Ishikawa (cell line): Measurements from ENCODE around the gene MVK.

Experiments
- CEBPB ChIP-seq: IDR thresholded peaks from 2 replicates; pipeline ENCODE4 v1.6.1; 2012
- CREB1 ChIP-seq: IDR thresholded peaks from 2 replicates; pipeline ENCODE4 v1.6.1; 2012; ENCODE audit warnings: low read depth
- EGR1 ChIP-seq: IDR thresholded peaks from 2 replicates; pipeline ENCODE4 v1.6.1; 2012
- EP300 ChIP-seq: IDR thresholded peaks from 2 replicates; pipeline ENCODE4 v1.6.1; 2012; ENCODE audit warnings: borderline replicate concordance
- FOXM1 ChIP-seq: IDR thresholded peaks from 2 replicates; pipeline ENCODE4 v1.6.1; 2012; ENCODE audit warnings: low read depth, borderline replicate concordance
- MAX ChIP-seq: IDR thresholded peaks from 2 replicates; pipeline ENCODE4 v1.6.1; 2012
- NFIC ChIP-seq: IDR thresholded peaks from 2 replicates; pipeline ENCODE4 v1.6.1; 2012
- RAD21 ChIP-seq: IDR thresholded peaks from 2 replicates; pipeline ENCODE4 v1.6.1; 2012; ENCODE audit warnings: low read depth
- REST ChIP-seq: IDR thresholded peaks from 2 replicates; pipeline ENCODE4 v1.6.1; 2012; ENCODE audit warnings: low read depth, mild to moderate bottlenecking
- TAF1 ChIP-seq: IDR thresholded peaks from 2 replicates; pipeline ENCODE4 v1.6.1; 2012; ENCODE audit warnings: low read depth, mild to moderate bottlenecking
- TCF12 ChIP-seq: IDR thresholded peaks from 2 replicates; pipeline ENCODE4 v1.6.1; 2012; ENCODE audit warnings: low read depth
- TEAD4 ChIP-seq: IDR thresholded peaks from 2 replicates; pipeline ENCODE4 v1.6.1; 2012
- USF1 ChIP-seq: IDR thresholded peaks from 2 replicates; pipeline ENCODE4 v1.6.1; 2012
- YY1 ChIP-seq: IDR thresholded peaks from 2 replicates; pipeline ENCODE4 v1.6.1; 2012; ENCODE audit warnings: low read depth
- ZBTB7A ChIP-seq: IDR thresholded peaks from 2 replicates; pipeline ENCODE4 v1.6.1; 2012; ENCODE audit warnings: low read depth

MVK gene

GRCh38 chr12:109575683-109576082, 2.1 kb downstream of the MVK start:
- TF ChIP-seq NFIC (no peak), REST (no peak), EGR1 (no peak), ZBTB7A (no peak), TAF1 (no peak), FOXM1 (no peak), RAD21 (no peak), TEAD4 (no peak), CREB1 (no peak), MAX (no peak), CEBPB (no peak), TCF12 (no peak), EP300 (no peak), USF1 (no peak), YY1 (no peak)

- TF ChIP-seq CREB1 (no peak), YY1 (no peak)
Observed at GRCh38 chr12:109577311-109577710, 3.7 kb downstream of the MVK start.

GRCh38 chr12:109578330-109578927, 4.8 kb downstream of the MVK start:
- TF ChIP-seq TEAD4: no peak
- no peak for TF ChIP-seq USF1
- TF ChIP-seq TCF12: no peak
- TF ChIP-seq CEBPB: no peak
- no peak for TF ChIP-seq RAD21
- no peak for TF ChIP-seq YY1
- TF ChIP-seq REST: no peak
- TF ChIP-seq CREB1: no peak
- no peak for TF ChIP-seq EP300
- no peak for TF ChIP-seq ZBTB7A

- no peak for TF ChIP-seq CREB1
- no peak for TF ChIP-seq FOXM1
- no peak for TF ChIP-seq TCF12
Observed at GRCh38 chr12:109579639-109580038, 6.0 kb downstream of the MVK start.

GRCh38 chr12:109580272-109580671, 6.7 kb downstream of the MVK start:
- no peak for TF ChIP-seq YY1
- TF ChIP-seq TEAD4: no peak
- TF ChIP-seq USF1: no peak
- TF ChIP-seq CEBPB: no peak
- no peak for TF ChIP-seq NFIC
- no peak for TF ChIP-seq EP300
- TF ChIP-seq RAD21: no peak
- TF ChIP-seq REST: no peak
- TF ChIP-seq TAF1: no peak
